ENCODE data around the gene NPHS1. TPM values are rescaled to one million over a fixed set of nuclear protein-coding genes. Genes with fewer than 3 reads are reported as not detected.
A peak's percentile ranks its signal among the peaks of the same experiment; 100 is the strongest.

The NPHS1 gene
- total RNA-seq, 1 experiment from 2014 or later: 0.88 TPM

DNA sequence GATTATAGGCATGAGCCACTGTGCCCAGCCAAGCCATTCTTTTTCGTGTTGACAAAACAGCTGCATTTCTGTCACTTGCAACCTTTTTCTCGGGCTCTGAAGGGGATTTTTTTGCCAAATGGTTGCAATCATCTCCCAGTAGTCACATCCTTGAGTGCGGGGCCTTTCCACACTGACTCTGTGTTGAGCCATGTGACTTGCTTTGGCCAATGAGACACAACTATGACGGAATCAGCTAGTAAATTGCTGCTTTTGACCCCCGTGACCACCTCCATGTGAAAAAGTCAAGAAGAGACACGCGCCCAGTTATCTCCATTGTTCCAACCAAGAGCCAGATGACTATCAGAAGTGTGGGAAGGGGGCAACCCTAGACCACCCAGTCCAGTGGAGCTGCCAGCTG lies 18.3 kb downstream of the NPHS1 start:
- DNase-seq (ENCODE audit: low read depth): no peak
- in situ Hi-C loops (cut with HindIII; ENCODE audit: low pct_unique_long_range_greater_than_20kb, low sequenced_read_pairs): no loop called here

DNA sequence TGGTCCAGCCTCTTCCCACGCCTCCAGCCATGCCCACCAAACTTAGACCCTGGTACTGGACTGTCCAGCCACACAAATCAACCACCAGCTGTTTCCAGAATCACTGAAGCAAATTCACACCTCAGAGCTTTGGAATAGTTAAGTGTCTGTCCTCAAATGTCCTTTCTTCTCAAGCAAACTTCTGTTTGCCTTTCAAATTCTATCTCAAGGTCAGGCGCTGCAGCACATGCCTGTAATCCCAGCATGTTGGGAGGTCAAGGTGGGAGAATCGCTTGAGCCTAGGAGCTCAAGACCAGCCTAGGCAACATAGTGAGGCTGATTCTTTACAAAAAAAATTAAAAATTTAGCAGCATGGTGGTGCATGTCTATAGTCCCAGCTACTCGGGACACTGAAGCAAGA lies 20.2 kb downstream of the NPHS1 start:
- DNase-seq (ENCODE audit: low read depth): no peak
- in situ Hi-C loops (cut with HindIII; ENCODE audit: low pct_unique_long_range_greater_than_20kb, low sequenced_read_pairs): no loop called here

DNA sequence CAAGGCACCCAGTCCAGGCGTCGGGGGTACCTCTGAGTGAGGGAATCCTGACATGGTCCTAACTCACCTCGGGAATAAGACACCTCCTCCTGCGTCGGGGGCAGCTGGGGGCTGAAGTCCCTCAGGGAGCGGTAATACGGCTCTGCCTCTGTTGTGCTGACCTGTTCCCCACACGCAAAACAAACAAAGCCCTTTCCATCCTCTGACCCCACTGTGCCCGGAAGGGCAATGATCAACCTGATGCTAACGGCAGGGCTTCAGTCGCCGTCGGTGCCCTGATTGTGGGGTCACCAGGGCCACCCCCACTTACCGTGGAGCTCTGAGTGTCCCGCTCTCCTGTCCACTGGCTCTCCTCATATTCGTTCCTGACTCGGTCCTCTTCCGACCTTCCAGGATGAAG lies 21.3 kb downstream of the NPHS1 start:
- in situ Hi-C loops (cut with HindIII; ENCODE audit: low pct_unique_long_range_greater_than_20kb, low sequenced_read_pairs): no loop called here
- no peak for DNase-seq (ENCODE audit: low read depth)

DNA sequence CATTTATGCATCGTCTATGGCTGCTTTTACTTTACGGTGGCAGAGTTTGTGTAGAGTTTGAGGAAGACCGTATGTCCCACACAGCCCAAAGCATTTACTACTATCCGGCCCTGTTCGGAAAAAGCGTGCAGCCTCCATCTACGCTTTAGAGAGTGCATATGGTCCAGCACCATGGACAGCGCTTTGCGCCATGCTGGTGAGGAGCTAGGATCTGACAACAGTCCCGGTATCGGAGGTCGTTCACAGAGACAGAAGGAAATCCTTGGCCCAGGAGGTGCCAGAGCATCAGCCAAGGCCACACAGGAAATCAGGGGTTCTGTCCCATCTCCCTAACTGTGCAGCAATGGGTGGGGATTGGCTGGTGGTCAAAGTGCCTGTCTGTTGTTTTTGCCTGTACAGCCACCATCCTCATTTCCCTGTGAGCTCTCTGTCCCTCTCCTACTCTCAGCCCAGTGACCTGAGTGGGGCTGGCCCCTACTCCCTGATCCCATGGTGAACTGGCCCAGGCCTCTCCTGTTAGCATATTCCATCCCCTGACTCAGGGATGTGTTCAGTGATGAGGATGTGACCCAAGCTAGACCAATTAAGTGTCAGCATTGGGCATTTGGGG lies 23.5 kb downstream of the NPHS1 start:
- peak; percentile 50 for DNase-seq (ENCODE audit: low read depth)
- in situ Hi-C loops (cut with HindIII; ENCODE audit: low pct_unique_long_range_greater_than_20kb, low sequenced_read_pairs): no loop called here

DNA sequence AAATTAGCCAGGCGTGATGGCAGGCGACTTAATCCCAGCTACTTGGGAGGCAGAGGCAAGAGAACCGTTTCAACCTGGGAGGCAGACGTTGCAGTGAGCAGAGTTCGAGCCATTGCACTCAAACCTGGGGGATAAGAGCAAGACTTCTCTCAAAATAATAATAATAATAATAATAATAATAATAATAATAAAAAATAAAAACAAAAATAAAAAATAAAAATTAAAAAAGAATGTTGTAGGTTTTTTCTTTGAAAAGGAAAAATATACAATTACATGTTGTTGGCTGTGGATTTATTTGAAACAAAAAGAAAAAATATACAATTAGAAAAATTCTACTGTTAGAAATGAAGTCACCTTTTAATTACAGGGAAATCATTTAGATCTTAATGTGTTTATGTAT lies 28.2 kb downstream of the NPHS1 start:
- in situ Hi-C loops (cut with HindIII; ENCODE audit: low pct_unique_long_range_greater_than_20kb, low sequenced_read_pairs): no loop called here
- no peak for DNase-seq (ENCODE audit: low read depth)

DNA sequence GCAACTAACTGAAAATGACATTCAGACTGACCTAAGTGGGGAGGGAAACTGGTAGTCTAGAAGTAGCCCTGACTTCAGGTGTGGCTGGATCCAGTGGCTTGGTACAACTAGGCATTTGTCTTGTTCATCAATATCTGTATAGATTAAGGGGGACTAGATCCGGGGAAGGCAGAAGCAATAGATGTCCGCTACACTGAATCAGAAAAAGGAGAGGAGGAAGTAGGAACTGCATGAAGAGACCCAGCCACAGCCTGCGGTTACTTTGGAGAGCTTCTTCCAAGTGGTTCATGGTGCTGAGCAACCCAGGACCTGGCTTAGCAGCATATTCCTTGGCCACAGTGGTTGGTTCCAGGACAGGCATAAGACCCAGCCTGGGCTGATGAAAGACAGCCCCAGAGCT lies 29.7 kb downstream of the NPHS1 start:
- no peak for DNase-seq (ENCODE audit: low read depth)
- in situ Hi-C loops (cut with HindIII; ENCODE audit: low pct_unique_long_range_greater_than_20kb, low sequenced_read_pairs): no loop called here

DNA sequence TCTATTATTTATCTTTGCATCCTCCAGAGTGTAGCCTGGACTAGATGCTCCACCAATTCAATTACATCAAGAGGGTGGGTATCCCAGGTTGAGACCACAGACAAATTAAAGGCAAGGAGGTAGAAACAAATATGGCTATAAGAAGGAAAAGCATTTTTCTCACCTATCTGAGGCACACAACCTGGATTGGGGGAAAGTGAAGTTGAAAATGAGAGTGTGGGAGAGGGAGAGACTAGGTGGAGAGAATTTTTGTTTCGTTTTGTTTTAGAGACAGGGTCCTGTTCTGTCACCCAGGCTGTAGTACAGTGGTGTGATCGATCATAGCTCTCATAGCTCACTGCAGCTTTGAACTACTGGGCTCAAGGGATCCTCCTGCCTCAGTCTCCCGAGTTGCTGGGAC lies 33.9 kb downstream of the NPHS1 start:
- in situ Hi-C loops (cut with HindIII; ENCODE audit: low pct_unique_long_range_greater_than_20kb, low sequenced_read_pairs): no loop called here
- no peak for DNase-seq (ENCODE audit: low read depth)

DNA sequence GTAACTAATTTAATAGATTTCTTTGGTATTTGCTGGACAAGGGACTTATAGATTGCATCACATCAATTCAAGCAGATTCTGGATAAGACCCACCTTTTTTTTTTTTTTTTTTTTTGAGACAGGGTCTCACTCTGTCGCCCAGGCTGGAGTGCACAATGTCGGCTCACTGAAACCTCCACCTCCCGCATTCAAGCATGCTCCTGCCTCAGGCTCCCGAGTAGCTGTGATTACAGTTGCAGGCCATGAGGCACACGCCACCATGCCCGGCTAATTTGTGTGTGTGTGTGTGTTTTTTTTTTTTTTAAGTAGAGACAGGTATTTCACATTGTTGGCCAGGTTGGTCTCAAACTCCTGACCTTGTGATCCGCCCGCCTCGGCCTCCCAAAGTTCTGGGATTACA lies 35.5 kb downstream of the NPHS1 start:
- in situ Hi-C loops (cut with HindIII; ENCODE audit: low pct_unique_long_range_greater_than_20kb, low sequenced_read_pairs): no loop called here
- DNase-seq (ENCODE audit: low read depth): no peak

DNA sequence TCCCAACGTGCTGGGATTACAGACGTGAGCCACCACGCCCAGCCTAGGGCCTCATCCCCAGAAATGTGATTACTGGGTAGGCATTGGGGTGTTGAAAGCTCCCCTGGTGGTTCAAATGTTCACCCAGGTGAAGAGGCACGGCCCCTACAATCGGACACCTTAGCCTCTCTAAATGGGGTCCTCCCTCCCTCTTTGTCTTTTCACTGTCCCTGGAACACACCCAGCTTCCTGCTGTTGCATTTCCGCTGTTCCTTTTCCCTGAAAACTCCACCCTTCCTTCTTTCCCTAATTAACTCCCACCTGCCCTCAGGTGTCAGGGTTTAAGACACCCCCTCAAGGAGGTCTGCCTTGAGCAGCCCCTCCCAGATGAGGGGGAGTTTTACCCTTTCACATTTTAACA lies 36.0 kb downstream of the NPHS1 start:
- DNase-seq (ENCODE audit: low read depth): no peak
- in situ Hi-C loops (cut with HindIII; ENCODE audit: low pct_unique_long_range_greater_than_20kb, low sequenced_read_pairs): no loop called here

DNA sequence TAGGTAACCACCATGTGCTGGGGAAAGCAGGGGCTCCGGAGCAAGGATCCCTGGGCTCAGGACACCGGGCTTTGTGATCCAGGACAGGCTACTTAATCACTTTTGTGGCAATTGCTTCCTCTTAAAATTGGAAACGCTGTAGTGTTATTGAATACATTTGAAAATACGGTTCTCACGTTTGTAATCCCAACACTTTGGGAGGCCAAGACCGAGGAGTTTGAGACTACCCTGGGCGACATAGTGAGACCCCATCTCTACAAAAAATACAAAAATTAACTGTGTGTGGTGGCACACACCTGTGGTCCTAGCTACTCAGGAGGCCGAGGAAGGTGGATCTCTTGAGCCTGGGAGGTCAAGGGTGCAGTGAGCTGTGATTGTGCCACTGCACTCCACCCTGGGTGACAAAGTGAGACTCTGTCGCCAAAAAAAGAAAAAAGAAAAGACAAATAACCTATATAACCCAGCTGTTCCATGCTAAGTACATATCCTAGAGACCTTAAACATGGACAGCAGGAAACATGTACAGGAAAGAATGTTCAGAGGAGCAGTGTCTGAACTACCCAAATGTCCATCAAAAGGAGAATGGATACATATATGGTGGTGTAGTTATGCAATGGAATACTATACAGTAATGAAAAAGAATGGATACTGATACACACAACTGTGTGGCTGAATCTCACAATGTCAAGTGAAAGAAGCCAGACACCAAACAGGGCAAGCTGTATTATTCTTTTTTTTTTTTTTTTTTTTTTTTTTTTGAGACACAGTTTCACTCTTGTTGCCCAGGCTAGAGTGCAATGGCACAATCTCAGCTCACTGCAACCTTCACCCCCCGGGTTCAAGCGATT lies 39.0 kb downstream of the NPHS1 start:
- in situ Hi-C loops (cut with HindIII; ENCODE audit: low pct_unique_long_range_greater_than_20kb, low sequenced_read_pairs): no loop called here
- DNase-seq (ENCODE audit: low read depth): no peak

DNA sequence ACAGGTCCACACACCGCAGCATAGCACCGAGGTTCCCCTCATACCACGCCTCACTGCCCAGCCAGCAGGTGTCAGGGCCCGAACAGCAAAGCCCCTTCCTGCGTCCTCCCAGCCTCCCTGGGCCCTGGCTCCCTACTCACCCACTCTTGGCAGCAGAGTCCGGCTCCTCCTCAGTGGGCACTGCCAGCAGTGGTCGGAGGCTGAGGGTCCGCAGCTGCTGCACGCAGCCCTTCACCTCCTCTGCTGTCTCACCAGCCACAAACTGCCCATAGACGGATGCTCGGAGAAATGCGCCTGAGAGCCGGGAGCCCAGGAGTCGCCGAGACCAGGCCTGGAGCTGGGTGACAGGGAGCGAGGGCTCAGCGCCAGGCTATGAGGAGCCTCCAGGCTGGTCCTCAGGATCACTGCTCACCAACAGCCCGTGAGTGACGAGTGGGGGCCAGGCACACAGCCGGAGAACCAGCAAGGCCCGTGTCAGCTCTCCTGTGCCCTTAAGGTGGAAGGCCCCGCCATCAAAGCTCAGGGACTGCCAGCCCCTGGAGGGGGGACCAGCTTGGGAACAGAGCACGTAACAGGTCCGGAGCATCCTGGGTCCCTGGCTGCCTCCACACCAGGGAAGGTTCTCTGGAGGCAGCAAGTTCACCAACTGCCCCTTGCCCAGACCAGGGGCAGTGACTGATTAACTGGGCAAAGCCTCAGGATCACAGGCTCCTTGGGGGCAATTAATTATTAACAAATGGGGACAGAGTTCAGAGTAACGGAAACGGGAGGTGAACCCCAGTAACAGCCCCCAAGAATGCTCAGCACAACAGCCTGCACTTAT lies 39.9 kb downstream of the NPHS1 start, which contains the start of gene PRODH2:
PRODH2 (minus strand) TSS at position 626 of the 823 bp plus-strand sequence; CDS start at position 586, 40 bp downstream.
- DNase-seq (ENCODE audit: low read depth): no peak
- in situ Hi-C loops (cut with HindIII; ENCODE audit: low pct_unique_long_range_greater_than_20kb, low sequenced_read_pairs): no loop called here

DNA sequence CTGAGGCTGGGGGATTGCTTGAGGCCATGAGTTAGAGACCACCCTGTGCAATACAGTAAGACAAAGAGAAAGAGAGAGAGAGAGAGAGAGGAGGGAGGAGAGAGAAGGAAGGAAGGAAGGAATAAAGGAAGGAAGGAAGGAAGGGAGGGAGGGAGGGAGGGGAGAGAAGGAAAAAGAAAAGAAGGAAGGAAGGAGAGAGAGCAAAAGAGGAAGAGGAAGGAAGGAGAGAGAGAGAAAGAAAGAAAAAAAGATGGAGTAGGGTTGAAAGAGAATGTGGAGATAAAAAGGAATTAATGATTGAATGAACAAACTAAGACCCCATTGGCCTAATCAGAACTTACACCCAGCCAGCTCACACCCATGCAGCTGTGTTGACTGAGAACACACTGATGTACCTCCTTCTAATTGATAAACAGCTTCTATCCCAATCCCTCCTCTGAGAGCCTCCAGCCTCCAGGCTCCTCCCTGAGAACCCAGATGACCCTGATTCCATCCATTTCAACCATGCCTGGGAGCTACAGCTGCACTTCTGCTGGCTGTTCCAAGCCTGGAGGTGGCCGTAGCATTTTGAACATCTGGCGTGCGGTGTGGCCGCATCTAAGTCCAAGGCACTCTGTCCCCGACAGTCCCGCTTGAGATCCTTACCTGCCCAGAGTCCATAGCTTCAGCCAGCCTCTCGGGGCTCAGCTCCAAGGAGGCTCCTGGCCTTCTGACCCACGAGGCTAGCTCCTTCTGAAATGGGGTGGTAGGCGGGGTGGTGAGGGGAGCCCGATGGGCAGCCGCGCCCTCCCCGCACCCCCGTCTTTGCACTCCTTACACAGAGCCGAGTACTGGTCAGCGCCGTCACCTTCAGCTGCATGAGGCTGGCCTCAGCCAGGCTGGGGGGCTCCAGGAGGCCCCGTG lies 40.7 kb downstream of the NPHS1 start:
- in situ Hi-C loops (cut with HindIII; ENCODE audit: low pct_unique_long_range_greater_than_20kb, low sequenced_read_pairs): no loop called here
- no peak for DNase-seq (ENCODE audit: low read depth)

DNA sequence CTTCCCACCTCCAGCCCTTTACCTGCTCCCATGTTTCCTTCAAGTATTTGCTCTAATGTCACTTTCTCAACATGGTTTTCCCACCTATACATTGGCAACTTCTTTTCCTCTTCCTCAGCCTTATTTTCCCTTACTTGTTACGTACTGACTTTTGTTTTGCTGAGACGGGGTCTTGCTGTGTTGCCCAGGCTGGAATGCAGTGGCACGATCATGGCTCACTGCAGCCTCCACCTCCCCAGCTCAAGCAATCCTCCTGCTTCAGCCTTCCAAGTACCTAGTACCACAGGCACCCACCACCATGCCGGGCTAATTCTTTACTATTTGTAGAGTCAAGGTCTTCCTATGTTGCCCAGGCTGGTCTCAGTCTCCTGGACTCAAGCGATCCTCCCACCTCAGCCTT lies 44.7 kb downstream of the NPHS1 start:
- DNase-seq (ENCODE audit: low read depth): no peak
- in situ Hi-C loops (cut with HindIII; ENCODE audit: low pct_unique_long_range_greater_than_20kb, low sequenced_read_pairs): no loop called here

DNA sequence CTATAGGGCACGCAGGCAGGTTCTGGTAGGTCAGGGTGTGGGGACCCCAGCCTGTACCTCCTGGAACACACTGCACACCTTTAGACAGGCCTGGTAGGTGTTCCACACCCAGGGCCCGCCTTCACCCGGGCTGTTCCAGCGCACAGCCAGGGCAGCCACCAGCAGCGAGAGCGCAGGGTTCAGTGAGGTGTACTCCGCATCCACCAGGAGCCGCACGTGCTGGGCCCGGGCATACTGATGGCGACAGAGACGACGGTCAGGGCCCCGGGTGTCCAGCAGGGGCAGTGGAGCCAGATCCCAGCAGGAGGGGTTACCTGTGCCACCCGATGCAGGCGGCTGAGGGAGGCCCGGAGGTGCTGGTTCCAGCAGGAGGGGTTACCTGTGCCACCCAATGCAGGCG lies 45.7 kb downstream of the NPHS1 start:
- no peak for DNase-seq (ENCODE audit: low read depth)
- in situ Hi-C loops (cut with HindIII; ENCODE audit: low pct_unique_long_range_greater_than_20kb, low sequenced_read_pairs): no loop called here

DNA sequence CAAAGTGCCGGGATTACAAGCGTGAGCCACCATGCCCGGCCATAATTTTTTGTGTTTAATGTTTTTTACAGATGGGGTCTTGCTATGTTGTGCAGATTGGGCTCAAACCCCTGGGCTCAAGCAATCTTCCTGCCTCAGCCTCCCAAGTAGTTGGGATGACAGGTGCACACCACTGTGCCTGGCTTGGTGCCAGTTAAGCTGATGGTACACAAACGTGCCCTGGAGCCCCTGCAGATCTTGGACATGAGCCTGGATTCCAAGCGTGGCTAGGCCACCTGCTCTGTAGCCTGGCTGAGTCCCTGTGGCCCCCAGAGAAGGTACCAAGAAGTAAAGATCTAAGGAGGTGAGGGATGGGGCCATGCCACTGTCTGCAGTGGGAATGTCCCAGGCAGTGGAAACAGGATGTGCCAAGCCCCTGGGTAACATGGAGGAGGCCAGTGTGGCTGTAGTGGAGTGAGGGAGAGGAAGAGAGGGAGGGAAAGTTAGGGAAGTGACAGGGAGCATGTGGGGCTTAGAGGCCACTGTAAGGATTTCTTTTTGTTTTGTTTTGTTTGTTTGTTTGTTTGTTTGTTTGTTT lies 46.7 kb downstream of the NPHS1 start:
- no peak for DNase-seq (ENCODE audit: low read depth)
- in situ Hi-C loops (cut with HindIII; ENCODE audit: low pct_unique_long_range_greater_than_20kb, low sequenced_read_pairs): no loop called here

DNA sequence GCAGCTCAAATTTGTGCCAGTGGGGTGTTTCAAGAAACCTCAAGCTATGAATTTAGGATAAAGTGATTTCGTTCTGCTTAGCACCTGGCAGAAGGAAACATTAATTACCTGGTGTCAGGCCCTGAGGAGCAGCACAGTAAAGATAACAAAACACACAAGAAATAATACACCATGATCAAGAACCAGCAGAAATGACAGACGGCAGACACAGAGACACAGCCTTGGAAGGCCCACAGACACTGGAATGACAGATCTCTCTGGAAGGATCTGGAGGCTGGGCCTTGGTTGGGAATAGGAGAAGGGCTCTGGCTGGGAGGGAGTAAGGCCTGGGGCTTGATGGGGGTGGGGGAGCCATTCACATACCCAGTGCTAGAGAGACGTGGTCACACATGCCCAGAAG lies 50.5 kb downstream of the NPHS1 start:
- DNase-seq (ENCODE audit: low read depth): no peak
- in situ Hi-C loops (cut with HindIII; ENCODE audit: low pct_unique_long_range_greater_than_20kb, low sequenced_read_pairs): no loop called here

DNA sequence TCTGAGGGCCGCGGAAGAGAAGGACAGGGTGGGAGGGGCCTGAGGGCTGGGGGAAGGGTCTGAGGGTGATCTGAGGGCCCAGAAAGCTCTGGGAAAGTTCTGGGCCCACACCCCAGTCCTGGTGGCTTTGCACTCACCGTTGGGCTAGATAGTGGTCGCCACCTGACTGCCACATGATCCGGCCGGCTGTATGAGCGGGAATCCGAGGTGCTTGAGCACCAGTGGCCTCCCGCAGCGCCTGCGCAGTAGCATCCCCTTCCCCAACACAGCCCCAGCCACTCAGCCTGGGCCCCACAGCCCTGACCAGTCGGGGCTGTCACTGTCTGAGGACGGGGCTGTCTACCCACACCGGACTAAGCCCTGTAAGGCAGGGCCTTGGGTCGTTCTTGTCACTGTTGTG lies 54.6 kb downstream of the NPHS1 start:
- DNase-seq (ENCODE audit: low read depth): no peak
- in situ Hi-C loops (cut with HindIII; ENCODE audit: low pct_unique_long_range_greater_than_20kb, low sequenced_read_pairs): no loop called here
